Stimulated activated CD8-positive, alpha-beta memory T cell treated with anti-CD3 and anti-CD28 coated beads, Interleukin-2, amount 100 ng/mL, for 48 hours (primary cell): ENCODE data around the gene FOXL2NB.
"Not testable (repeated sequence)": the region's sequence is repeated elsewhere in the genome, so short reads cannot be mapped to it uniquely, and the experiment has no call there.

Experiments
- DNase-seq, 2 donors: peaks; one replicate each; pipeline ENCODE4 v3.0.0-alpha.2; 2020; ENCODE audit warnings: low read depth in 2 of 2

FOXL2NB gene

GRCh38 chr3:138946663-138947494, at the start of gene FOXL2NB, which contains the start of gene FOXL2:
Gene FOXL2NB, plus strand, starts transcription at chr3:138947217. Its CDS starts 148 bp downstream, at chr3:138947365.
Gene FOXL2, minus strand, starts transcription at chr3:138947137. Its CDS starts 415 bp downstream, at chr3:138946722.
- no peak for DNase-seq

GRCh38 chr3:138898301-138898700, 48.7 kb upstream of the FOXL2NB start:
- DNase-seq = no peak

GRCh38 chr3:138898708-138899107, 48.3 kb upstream of the FOXL2NB start:
- no peak for DNase-seq

GRCh38 chr3:138899351-138899991, 47.5 kb upstream of the FOXL2NB start:
- no peak for DNase-seq

GRCh38 chr3:138901567-138901966, 45.5 kb upstream of the FOXL2NB start:
- no peak for DNase-seq

GRCh38 chr3:138902171-138902570, 44.8 kb upstream of the FOXL2NB start:
- DNase-seq = no peak

GRCh38 chr3:138907539-138907938, 39.5 kb upstream of the FOXL2NB start:
- DNase-seq = no peak

- DNase-seq = no peak
Measured at GRCh38 chr3:138908846-138909245, 38.2 kb upstream of the FOXL2NB start.

- DNase-seq = no peak
Measured at GRCh38 chr3:138909904-138910303, 37.1 kb upstream of the FOXL2NB start.

- no peak for DNase-seq
Measured at GRCh38 chr3:138911621-138912020, 35.4 kb upstream of the FOXL2NB start.

GRCh38 chr3:138912237-138912636, 34.8 kb upstream of the FOXL2NB start:
- DNase-seq = no peak

GRCh38 chr3:138913766-138914165, 33.3 kb upstream of the FOXL2NB start:
- DNase-seq = no peak

GRCh38 chr3:138914870-138915502, 32.0 kb upstream of the FOXL2NB start:
- DNase-seq = no peak

GRCh38 chr3:138915503-138916498, 31.2 kb upstream of the FOXL2NB start:
- peak; percentile 76 to 78 for DNase-seq

- no peak for DNase-seq
Measured at GRCh38 chr3:138916824-138917223, 30.2 kb upstream of the FOXL2NB start.

GRCh38 chr3:138919325-138919724, 27.7 kb upstream of the FOXL2NB start:
- DNase-seq = no peak

- DNase-seq = no peak
Measured at GRCh38 chr3:138921316-138922292, 25.4 kb upstream of the FOXL2NB start.

- DNase-seq = not testable (repeated sequence)
Measured at GRCh38 chr3:138922400-138922799, 24.6 kb upstream of the FOXL2NB start.

- peak; percentile 69 to 80 for DNase-seq
Measured at GRCh38 chr3:138923531-138923994, 23.5 kb upstream of the FOXL2NB start.
